ENCODE measurements around the gene OXER1. TPM values are rescaled to one million over a fixed set of nuclear protein-coding genes. Genes with fewer than 3 reads are reported as not detected.

Gene OXER1
- polyA plus RNA-seq, 1 experiment: 0.27 TPM

DNA sequence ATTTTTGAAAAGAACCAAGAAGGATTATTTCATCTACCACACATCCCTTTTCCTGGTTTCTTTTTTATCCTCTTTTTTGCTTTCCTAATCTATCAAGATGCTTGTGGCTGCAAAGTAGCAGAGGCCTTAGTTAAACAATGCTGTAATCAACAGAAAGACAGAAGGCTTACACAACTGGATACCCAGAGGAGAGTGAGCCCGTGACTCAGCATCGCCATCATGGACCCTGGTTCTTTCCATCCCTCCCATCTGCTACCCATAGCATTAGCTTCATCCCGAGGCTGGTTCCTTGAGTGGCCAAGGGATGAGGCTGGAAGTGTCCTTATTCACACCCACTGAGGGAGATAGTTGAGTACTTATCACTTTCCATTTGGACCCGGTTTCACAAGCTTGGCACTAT lies 35.9 kb upstream of the OXER1 start:
- H3K27ac ChIP-seq (ENCODE audit: low read depth, low read length): no peak overlapping the region
- no peak for DNase-seq (ENCODE audit: low read depth, low spot score)
- no peaks in the 10 kb centered on the region; the same call in 1 of the 2 replicates for H3K9me3 ChIP-seq (ENCODE audit: control insufficient read depth, insufficient read depth, low read length)
- H3K27me3 ChIP-seq (ENCODE audit: control insufficient read depth, insufficient read depth, low read length): peaks cover 5% of the 10 kb centered on the region
- TF ChIP-seq, protein P1, sequence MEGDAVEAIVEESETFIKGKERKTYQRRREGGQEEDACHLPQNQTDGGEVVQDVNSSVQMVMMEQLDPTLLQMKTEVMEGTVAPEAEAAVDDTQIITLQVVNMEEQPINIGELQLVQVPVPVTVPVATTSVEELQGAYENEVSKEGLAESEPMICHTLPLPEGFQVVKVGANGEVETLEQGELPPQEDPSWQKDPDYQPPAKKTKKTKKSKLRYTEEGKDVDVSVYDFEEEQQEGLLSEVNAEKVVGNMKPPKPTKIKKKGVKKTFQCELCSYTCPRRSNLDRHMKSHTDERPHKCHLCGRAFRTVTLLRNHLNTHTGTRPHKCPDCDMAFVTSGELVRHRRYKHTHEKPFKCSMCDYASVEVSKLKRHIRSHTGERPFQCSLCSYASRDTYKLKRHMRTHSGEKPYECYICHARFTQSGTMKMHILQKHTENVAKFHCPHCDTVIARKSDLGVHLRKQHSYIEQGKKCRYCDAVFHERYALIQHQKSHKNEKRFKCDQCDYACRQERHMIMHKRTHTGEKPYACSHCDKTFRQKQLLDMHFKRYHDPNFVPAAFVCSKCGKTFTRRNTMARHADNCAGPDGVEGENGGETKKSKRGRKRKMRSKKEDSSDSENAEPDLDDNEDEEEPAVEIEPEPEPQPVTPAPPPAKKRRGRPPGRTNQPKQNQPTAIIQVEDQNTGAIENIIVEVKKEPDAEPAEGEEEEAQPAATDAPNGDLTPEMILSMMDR (IDR thresholded peaks at IDR 0.05; ENCODE audit: low read depth, low read length): no peak
- POLR2A ChIA-PET: interaction anchor here (2.3 kb wide), 1 partner anchor 11 kb away, joined by 11 read pairs; no protein-coding TSS in a partner anchor
- no peak overlapping the region for H3K4me3 ChIP-seq (ENCODE audit: low read depth, low read length)
- CTCF ChIA-PET: no interaction called here

DNA sequence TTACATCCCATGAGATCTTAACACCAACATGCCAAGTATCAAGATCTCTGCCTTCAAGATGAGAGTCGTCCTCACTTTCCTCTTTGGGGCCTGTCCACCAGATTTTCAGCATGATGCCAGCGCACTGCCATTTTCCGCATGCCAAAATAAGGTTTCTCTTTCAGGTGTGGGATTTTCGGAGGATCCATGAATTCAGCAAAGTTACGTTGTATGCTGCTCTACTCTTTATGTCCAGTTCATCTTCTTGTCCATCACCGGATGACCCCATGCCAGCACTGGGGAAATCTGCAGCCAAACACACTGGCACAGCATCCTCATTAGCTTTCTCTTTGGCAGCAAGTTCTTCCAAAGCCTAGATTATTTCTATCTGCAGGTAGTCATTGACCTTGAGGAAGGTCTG lies 33.3 kb upstream of the OXER1 start:
- Histone ChIP-seq H3K4me3 (ENCODE audit: low read depth, low read length) (no peak overlapping the region), H3K27me3 (ENCODE audit: control insufficient read depth, insufficient read depth, low read length) (peaks cover 7% of the 10 kb centered on the region), H3K27ac (ENCODE audit: low read depth, low read length) (no peak overlapping the region), H3K9me3 (ENCODE audit: control insufficient read depth, insufficient read depth, low read length) (peaks cover 3% of the 10 kb centered on the region; the same call in 1 of the 2 replicates)
- TF ChIP-seq, protein P1 (IDR thresholded peaks at IDR 0.05; ENCODE audit: low read depth, low read length): no peak
- DNase-seq (ENCODE audit: low read depth, low spot score): no peak
- POLR2A ChIA-PET: no interaction called here
- CTCF ChIA-PET: no interaction called here

DNA sequence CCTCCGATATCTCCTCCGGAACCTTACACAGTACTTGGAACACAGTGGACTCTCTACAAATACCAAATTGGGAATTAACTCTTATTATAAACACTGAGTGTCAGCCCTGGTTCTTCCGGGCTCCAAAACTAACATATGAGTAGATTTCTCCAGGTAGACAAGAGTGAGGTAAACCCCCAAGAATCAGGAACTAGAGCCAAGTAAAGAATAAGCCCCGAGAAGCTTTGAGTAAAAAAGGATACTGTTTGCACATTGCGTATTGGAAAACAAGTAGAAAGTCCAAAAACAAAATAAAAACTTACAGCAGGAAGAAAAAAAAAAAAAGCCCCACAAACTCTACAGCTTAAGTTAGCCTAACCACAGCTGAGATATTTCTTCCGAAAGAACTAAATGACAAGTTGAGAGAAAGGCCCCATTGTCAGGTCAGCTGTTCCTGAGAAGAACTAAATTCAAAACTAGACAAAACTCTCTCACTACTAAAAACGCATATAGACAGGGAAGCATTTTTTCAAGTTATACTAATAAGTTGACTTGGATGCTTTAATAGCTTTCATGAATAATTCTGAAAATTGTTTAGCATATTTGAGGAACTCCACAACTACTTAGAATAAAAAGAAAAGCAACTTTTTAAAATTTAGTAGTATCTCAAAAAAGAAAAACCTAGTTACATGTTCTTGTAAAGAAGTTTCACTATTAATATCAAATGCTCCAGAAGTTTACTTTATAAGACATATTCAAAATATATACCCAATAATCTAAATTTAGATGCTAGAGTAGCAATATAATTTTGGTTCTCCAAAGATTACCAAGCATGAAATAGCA lies 32.7 kb upstream of the OXER1 start:
- Histone ChIP-seq H3K27ac (ENCODE audit: low read depth, low read length) (no peak overlapping the region), H3K4me3 (ENCODE audit: low read depth, low read length) (no peak overlapping the region), H3K27me3 (ENCODE audit: control insufficient read depth, insufficient read depth, low read length) (peaks cover 12% of the 10 kb centered on the region), H3K9me3 (ENCODE audit: control insufficient read depth, insufficient read depth, low read length) (peaks cover 3% of the 10 kb centered on the region; the same call in 1 of the 2 replicates)
- CTCF ChIA-PET: interaction anchor here (0.7 kb wide), 1 partner anchor 813 kb away, joined by 4 read pairs; no protein-coding TSS in a partner anchor
- DNase-seq (ENCODE audit: low read depth, low spot score): no peak
- TF ChIP-seq, protein P1 (IDR thresholded peaks at IDR 0.05; ENCODE audit: low read depth, low read length): no peak
- POLR2A ChIA-PET: interaction anchor here (1.1 to 1.4 kb wide), 2 partner anchors 14 to 229 kb away, joined by 8 to 9 read pairs; no protein-coding TSS in a partner anchor

DNA sequence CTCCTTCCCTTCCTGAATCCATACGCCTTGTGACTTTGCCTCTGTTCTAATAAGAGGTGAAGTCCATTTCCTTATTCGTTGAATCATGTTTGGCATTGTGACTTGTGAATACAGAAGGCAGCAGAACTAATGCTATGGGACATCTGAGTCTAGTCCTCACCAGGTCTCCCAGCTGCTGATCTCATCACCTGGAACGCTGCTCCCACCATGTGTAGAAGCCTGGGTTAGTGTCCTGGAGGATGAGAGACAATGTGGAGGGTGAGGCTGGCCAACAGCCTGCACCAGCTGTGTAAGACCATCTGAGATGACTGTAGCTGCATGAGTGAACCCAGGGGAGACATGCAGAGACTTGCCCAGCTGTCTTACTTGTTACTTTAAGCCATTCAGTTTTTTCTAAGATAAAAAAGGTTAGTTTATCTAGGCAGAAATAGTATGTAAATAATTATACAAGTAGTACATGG lies 31.9 kb upstream of the OXER1 start:
- peak; percentile 68 for DNase-seq (ENCODE audit: low read depth, low spot score)
- Histone ChIP-seq H3K27ac (ENCODE audit: low read depth, low read length) (peak overlapping the region; percentile 63), H3K27me3 (ENCODE audit: control insufficient read depth, insufficient read depth, low read length) (peaks cover 12% of the 10 kb centered on the region), H3K4me3 (ENCODE audit: low read depth, low read length) (no peak overlapping the region), H3K9me3 (ENCODE audit: control insufficient read depth, insufficient read depth, low read length) (peaks cover 3% of the 10 kb centered on the region; the same call in 1 of the 2 replicates)
- ChIA-PET POLR2A (interaction anchor here (1.1 to 1.4 kb wide), 2 partner anchors 14 to 228 kb away, joined by 8 to 9 read pairs; no protein-coding TSS in a partner anchor), CTCF (no interaction called here)
- TF ChIP-seq, protein P1 (IDR thresholded peaks at IDR 0.05; ENCODE audit: low read depth, low read length): no peak

DNA sequence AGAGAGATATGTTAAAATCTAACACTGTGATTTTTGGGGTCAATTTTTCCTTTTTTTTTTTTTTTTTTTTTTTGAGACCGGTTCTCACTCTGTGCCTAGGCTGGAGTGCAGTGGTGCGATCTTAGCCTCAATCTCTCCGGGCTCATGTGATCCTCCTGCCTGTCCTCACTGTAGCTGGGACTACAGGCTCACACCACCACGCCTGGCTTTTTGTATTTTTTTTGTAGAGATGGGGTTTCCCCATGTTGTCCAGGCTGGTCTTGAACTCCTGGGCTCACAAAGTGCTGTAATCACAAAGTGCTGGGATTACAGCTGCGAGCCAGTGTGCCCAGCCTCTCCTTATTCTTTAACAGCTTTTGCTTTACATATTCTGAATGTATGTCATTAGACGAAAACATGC lies 31.3 kb upstream of the OXER1 start:
- no peak for DNase-seq (ENCODE audit: low read depth, low spot score)
- ChIA-PET CTCF (interaction anchor here (1.8 kb wide), 1 partner anchor 15 kb away, joined by 5 read pairs; no protein-coding TSS in a partner anchor), POLR2A (interaction anchor here (1.4 kb wide), 1 partner anchor 15 kb away, joined by 8 read pairs; no protein-coding TSS in a partner anchor)
- H3K9me3 ChIP-seq (ENCODE audit: control insufficient read depth, insufficient read depth, low read length): peaks cover 3% of the 10 kb centered on the region; the same call in 1 of the 2 replicates
- peaks cover 12% of the 10 kb centered on the region for H3K27me3 ChIP-seq (ENCODE audit: control insufficient read depth, insufficient read depth, low read length)
- H3K4me3 ChIP-seq (ENCODE audit: low read depth, low read length): no peak overlapping the region
- TF ChIP-seq, protein P1 (IDR thresholded peaks at IDR 0.05; ENCODE audit: low read depth, low read length): no peak
- no peak overlapping the region for H3K27ac ChIP-seq (ENCODE audit: low read depth, low read length)

Measured in AG04450 (cell line).